Measurements from ENCODE around the gene BCDIN3D. TPM values are rescaled to one million over a fixed set of nuclear protein-coding genes. Genes with fewer than 3 reads are reported as not detected.
"Not testable (repeated sequence)": the region's sequence is repeated elsewhere in the genome, so short reads cannot be mapped to it uniquely, and the experiment has no call there.

The BCDIN3D gene
- total RNA-seq, 2 donors from 2014 or later: 3.3 to 3.7 TPM

DNA sequence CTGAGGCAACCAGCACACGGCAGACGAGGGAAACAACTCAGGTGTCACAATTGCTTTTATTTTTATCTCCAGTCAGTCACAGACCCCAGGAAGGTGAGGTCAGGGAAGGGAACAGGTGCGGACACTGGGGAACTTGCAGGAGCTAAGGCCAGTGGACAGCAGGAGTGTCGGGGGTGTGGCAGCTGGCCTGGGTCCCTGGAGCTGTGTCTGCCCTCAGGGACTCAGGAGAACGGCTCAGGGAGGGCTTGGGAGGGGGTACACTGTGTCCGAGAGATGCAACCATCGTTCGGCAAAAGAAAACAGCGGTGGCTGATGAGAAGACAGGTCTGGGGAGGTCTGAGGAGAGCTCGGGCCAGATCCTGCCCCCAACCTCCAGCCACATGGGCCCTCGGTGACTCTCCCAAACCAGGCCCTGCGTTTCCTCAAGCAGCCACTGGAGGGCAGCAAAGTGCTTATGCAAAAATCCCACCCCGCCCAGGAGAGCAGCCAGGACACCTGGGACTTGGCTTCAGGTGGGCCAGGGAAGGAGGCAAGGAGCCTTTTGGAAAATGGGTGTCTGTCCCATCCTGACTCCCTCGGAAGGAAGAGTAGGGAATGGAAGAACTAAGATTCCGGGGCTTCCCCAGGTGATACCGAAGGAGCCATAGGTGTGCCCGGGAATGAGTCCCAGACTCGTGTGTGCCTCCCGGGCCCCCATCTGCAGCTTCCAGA is 24.1 kb upstream of the BCDIN3D start:
- TF ChIP-seq, protein P1, sequence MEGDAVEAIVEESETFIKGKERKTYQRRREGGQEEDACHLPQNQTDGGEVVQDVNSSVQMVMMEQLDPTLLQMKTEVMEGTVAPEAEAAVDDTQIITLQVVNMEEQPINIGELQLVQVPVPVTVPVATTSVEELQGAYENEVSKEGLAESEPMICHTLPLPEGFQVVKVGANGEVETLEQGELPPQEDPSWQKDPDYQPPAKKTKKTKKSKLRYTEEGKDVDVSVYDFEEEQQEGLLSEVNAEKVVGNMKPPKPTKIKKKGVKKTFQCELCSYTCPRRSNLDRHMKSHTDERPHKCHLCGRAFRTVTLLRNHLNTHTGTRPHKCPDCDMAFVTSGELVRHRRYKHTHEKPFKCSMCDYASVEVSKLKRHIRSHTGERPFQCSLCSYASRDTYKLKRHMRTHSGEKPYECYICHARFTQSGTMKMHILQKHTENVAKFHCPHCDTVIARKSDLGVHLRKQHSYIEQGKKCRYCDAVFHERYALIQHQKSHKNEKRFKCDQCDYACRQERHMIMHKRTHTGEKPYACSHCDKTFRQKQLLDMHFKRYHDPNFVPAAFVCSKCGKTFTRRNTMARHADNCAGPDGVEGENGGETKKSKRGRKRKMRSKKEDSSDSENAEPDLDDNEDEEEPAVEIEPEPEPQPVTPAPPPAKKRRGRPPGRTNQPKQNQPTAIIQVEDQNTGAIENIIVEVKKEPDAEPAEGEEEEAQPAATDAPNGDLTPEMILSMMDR (IDR thresholded peaks at IDR 0.05): peak; percentile 97
- no peaks in the 10 kb centered on the region for H3K9me3 ChIP-seq
- H3K4me3 ChIP-seq: no peak overlapping the region
- no peaks in the 10 kb centered on the region for H3K36me3 ChIP-seq
- no peak overlapping the region for H3K9ac ChIP-seq (ENCODE audit: low read depth in 2 of 2, low read length in 2 of 2)
- intact Hi-C loops (cut with DNase I): loop anchor here (10.0 kb wide), 1 partner anchor 198 kb away; no protein-coding TSS in a partner anchor
- no peak overlapping the region for H3K27ac ChIP-seq
- no peaks in the 10 kb centered on the region for H3K27me3 ChIP-seq
- peak; percentile 81 for DNase-seq
- peaks cover 7% of the 10 kb centered on the region for H3K4me1 ChIP-seq

DNA sequence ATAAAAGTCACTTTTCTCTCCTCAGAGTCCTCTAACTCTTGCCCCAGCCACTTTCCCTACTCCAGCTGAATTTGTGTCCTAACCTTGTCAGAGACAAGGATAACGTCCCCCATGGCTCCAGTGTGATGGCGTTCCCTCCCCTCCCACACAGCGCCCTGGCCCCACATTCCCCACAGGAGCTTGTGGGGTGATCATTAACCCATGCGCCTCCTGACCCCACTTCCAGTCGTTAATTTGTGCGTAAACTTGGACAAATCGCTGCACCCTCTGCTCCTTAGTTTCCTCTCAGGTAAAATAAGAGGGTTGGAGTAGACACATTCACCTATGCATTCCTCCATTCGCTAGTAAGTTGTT is 22.9 kb upstream of the BCDIN3D start:
- TF ChIP-seq, protein P1 (IDR thresholded peaks at IDR 0.05): no peak
- intact Hi-C loops (cut with DNase I): loop anchor here (10.0 kb wide), 1 partner anchor 199 kb away; no protein-coding TSS in a partner anchor
- DNase-seq: no peak
- H3K27ac ChIP-seq: no peak overlapping the region
- H3K27me3 ChIP-seq: no peaks in the 10 kb centered on the region
- no peaks in the 10 kb centered on the region for H3K9me3 ChIP-seq
- no peak overlapping the region for H3K9ac ChIP-seq (ENCODE audit: low read depth in 2 of 2, low read length in 2 of 2)
- H3K4me1 ChIP-seq: peaks cover 7% of the 10 kb centered on the region
- no peak overlapping the region for H3K4me3 ChIP-seq
- no peaks in the 10 kb centered on the region for H3K36me3 ChIP-seq

DNA sequence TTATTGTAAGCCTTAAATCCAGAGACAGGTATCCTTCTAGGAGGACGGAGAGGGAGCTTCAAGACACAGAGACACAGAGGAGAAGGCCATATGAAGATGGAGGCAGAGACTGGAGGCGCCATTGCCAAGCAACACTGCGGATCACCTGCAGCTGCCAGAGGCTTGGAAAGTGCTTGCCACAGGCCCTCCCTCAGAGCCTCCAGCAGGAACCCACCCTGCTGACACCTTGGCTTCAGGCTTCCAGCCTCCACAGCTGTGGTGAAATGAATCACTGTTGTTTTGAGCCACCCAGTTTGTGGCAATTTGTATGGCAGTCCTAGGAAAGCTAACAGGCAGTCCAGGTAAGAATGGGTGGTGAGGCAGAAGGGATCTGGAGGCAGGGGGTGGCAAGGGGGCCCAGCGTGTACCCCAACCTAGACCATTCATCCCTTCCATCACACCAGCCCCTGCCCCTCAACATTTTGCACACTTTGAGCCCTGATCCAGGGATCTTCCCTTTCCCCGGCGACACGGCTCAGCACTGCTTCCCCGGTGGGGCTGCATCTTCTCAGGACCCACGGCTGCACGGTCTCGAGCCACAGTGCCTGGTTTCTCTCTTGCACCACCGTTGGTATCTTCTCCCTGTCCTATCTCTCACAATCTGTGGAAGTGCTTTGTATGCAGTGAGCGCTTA is 22.3 kb upstream of the BCDIN3D start:
- H3K27me3 ChIP-seq: no peaks in the 10 kb centered on the region
- no peak for DNase-seq
- intact Hi-C loops (cut with DNase I): loop anchor here (10.0 kb wide), 1 partner anchor 200 kb away; no protein-coding TSS in a partner anchor
- no peaks in the 10 kb centered on the region for H3K9me3 ChIP-seq
- no peak overlapping the region for H3K27ac ChIP-seq
- no peak overlapping the region for H3K9ac ChIP-seq (ENCODE audit: low read depth in 2 of 2, low read length in 2 of 2)
- H3K36me3 ChIP-seq: no peaks in the 10 kb centered on the region
- TF ChIP-seq, protein P1 (IDR thresholded peaks at IDR 0.05): no peak
- no peak overlapping the region for H3K4me3 ChIP-seq
- H3K4me1 ChIP-seq: peaks cover 7% of the 10 kb centered on the region

DNA sequence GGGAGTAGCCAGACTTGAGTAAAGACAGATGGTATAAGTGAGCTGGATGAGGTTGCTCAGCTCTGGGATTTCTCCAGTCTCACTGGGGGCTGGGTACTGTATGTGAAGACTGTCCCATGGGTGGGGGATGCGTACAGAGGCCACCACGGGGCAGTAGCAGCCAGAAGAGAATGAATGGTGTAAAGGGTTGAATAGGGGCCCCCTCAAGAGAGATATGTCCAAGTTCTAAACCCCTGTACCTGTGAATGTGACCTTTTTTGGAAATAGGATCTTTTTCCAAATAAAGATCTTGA is 21.8 kb upstream of the BCDIN3D start:
- H3K9ac ChIP-seq (ENCODE audit: low read depth in 2 of 2, low read length in 2 of 2): no peak overlapping the region
- H3K4me3 ChIP-seq: no peak overlapping the region
- intact Hi-C loops (cut with DNase I): loop anchor here (10.0 kb wide), 1 partner anchor 200 kb away; no protein-coding TSS in a partner anchor
- DNase-seq: no peak
- peaks cover 7% of the 10 kb centered on the region for H3K4me1 ChIP-seq
- TF ChIP-seq, protein P1 (IDR thresholded peaks at IDR 0.05): no peak
- no peaks in the 10 kb centered on the region for H3K36me3 ChIP-seq
- H3K9me3 ChIP-seq: no peaks in the 10 kb centered on the region
- H3K27ac ChIP-seq: no peak overlapping the region
- H3K27me3 ChIP-seq: no peaks in the 10 kb centered on the region

DNA sequence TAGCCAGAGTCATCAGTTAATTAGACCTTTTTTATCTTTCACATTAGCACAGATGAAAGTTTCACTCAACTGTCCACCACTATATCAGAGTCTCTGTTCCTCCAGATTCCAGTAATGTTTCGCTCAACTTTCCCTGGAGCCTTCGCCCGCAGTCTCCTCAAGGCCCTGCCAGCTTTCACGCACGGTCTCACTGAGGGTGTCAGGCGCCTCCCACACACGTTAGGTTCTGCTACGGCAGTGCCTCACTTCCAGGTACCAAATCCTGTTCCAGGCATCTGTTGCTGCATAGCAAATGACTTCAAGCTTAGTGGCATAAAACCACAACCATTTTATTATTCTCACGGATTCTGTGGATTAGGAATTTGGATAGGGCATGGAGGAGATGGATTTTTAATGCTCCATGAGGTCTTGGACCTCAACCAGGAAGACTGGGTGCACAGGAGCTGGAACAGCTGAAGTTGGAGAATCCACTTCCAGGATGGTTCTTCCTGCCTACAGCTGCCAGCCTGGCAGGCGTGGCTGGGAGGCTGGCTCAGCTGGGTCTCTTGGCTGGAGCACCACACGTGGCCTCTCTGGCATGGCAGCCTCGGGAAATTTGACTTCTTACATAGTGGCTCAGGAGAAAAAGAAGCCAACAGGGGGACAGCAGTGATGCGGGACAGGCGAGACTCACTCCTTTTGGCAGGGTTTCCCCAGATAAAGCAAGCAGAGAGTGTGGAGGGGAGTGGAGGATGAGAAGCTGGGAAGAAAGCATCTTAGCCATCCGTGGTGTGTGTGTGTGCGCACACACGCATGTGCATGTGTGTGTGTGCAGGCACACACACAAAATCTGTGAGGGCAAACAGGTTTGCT is 21.3 kb upstream of the BCDIN3D start:
- H3K36me3 ChIP-seq: no peaks in the 10 kb centered on the region
- no peaks in the 10 kb centered on the region for H3K27me3 ChIP-seq
- no peak overlapping the region for H3K27ac ChIP-seq
- DNase-seq: no peak
- no peaks in the 10 kb centered on the region for H3K9me3 ChIP-seq
- peaks cover 7% of the 10 kb centered on the region for H3K4me1 ChIP-seq
- H3K4me3 ChIP-seq: no peak overlapping the region
- H3K9ac ChIP-seq (ENCODE audit: low read depth in 2 of 2, low read length in 2 of 2): no peak overlapping the region
- intact Hi-C loops (cut with DNase I): loop anchor here (10.0 kb wide), 1 partner anchor 201 kb away; no protein-coding TSS in a partner anchor
- TF ChIP-seq, protein P1 (IDR thresholded peaks at IDR 0.05): no peak

DNA sequence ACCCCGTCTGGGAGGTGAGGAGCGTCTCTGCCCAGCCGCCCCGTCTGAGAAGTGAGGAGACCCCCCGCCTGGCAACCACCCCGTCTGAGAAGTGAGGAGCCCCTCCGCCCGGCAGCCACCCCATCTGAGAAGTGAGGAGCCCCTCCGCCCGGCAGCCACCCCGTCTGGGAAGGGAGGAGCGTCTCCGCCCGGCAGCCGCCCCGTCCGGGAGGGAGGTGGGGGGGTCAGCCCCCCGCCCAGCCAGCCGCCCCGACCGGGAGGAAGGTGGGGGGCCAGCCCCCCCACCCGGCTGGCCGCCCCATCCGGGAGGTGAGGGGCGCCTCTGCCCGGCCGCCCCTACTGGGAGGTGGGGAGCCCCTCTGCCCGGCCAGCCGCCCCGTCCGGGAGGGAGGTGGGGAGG is 18.0 kb upstream of the BCDIN3D start:
- intact Hi-C loops (cut with DNase I): loop anchor here (10.0 kb wide), 1 partner anchor 204 kb away; no protein-coding TSS in a partner anchor
- DNase-seq; H3K27ac ChIP-seq; H3K4me3 ChIP-seq; H3K4me1 ChIP-seq; H3K36me3 ChIP-seq; H3K27me3 ChIP-seq; H3K9me3 ChIP-seq; H3K9ac ChIP-seq (ENCODE audit: low read depth in 2 of 2, low read length in 2 of 2): not testable (repeated sequence)

DNA sequence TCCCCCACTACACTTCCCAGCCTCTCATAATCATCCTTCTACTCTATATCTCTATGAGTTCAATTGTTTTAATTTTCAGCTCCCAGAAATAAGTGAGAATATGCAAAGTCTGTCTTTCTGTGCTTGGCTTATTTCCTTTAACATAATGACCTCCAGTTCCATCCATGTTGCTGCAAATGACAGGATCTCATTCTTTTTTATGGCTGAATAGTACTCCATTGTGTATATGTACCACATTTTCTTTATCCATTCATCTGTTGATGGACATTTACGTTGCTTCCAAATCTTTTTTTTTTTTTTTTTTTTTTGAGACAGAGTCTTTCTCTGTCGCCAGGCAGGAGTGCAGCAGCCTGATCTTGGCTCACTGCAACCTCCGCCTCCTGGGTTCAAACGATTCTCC is 13.0 kb upstream of the BCDIN3D start:
- intact Hi-C loops (cut with DNase I); H3K27me3 ChIP-seq; H3K4me1 ChIP-seq; H3K9me3 ChIP-seq; H3K27ac ChIP-seq; H3K4me3 ChIP-seq; H3K9ac ChIP-seq (ENCODE audit: low read depth in 2 of 2, low read length in 2 of 2); H3K36me3 ChIP-seq; DNase-seq: not testable (repeated sequence)
